Skeletal muscle cell (primary cell): ENCODE results near the gene RFPL1.
A peak's percentile ranks its signal among the peaks of the same experiment; 100 is the strongest.
"Not testable (repeated sequence)": the region's sequence is repeated elsewhere in the genome, so short reads cannot be mapped to it uniquely, and the experiment has no call there.

Experiments
- DNase-seq: peaks from one replicate; pipeline ENCODE4 v3.0.0-alpha.2; 2010; ENCODE audit warnings: low read depth
- H3K4me3 ChIP-seq: 2 replicates; pipeline ENCODE4 v1.5.1; 2011; ENCODE audit warnings: low read depth, mild to moderate bottlenecking, control low read depth, low read length, moderate library complexity

The RFPL1 gene

GRCh38 chr22:29438283-29438682, at the start of gene RFPL1:
RFPL1 (plus strand) TSS chr22:29438583.
- DNase-seq, H3K4me3 ChIP-seq: not testable (repeated sequence)

DNA sequence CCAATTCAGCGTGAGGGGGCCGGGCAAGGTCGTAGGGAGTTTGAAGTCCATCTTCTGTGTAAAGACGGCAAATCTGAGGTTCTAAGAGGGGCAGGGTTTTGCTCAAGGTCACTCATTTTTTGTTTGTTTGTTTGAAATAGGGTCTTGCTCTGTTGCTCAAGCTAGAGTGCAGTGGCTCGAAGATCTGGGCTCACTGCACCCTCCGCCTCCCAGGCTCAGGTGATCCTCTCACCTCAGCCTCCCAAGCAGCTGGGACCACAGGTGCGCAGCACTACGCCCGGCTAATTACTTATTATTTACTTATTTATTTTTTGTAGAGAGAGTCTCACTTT, 49.7 kb upstream of the RFPL1 start:
- H3K4me3 ChIP-seq = peak overlapping the region; percentile 75
- no peak for DNase-seq

- H3K4me3 ChIP-seq = no peak overlapping the region
- DNase-seq = no peak
These were observed 48.1 kb upstream of the RFPL1 start for GRCh38 chr22:29390270-29390669.

GRCh38 chr22:29391546-29391945, 46.8 kb upstream of the RFPL1 start:
- DNase-seq = no peak
- no peak overlapping the region for H3K4me3 ChIP-seq

DNA sequence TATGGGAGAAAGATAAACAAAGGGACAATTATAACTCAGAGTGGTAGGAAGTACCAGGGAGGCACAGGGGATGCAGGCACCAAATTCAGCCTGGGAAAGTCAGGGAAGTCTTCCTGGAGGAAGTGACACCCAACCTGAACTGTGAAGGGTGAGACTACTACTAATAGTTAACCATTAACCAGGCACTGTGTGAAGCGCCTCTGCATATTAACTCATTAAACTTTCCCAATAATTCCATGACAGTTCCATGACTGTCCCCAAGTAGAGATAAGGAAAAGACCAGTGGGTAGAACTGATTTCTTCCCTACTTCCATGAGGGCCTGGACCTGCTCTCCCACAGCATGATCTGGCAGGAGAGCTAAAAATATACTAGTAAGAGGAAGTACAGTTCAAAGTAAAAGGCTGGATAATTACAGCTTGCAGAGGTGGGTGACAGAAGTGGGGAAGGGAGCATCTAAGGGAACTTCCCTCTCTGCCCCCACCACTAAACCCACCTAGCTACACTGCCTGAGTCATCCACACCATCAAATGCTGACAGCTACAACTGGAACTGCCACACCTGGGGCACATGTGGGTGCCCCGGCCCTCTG, 45.3 kb upstream of the RFPL1 start:
- DNase-seq = no peak
- no peak overlapping the region for H3K4me3 ChIP-seq

GRCh38 chr22:29394931-29395581, 43.3 kb upstream of the RFPL1 start:
- no peak overlapping the region for H3K4me3 ChIP-seq
- DNase-seq = peak; percentile 15

GRCh38 chr22:29396126-29396525, 42.3 kb upstream of the RFPL1 start:
- no peak overlapping the region for H3K4me3 ChIP-seq
- DNase-seq = no peak

GRCh38 chr22:29397791-29398190, 40.6 kb upstream of the RFPL1 start:
- DNase-seq = no peak

GRCh38 chr22:29400576-29400975, 37.8 kb upstream of the RFPL1 start:
- H3K4me3 ChIP-seq = no peak overlapping the region
- DNase-seq = no peak

More at GRCh38 chr22:29397791-29398190, 40.6 kb upstream of the RFPL1 start:
- H3K4me3 ChIP-seq = no peak overlapping the region

DNA sequence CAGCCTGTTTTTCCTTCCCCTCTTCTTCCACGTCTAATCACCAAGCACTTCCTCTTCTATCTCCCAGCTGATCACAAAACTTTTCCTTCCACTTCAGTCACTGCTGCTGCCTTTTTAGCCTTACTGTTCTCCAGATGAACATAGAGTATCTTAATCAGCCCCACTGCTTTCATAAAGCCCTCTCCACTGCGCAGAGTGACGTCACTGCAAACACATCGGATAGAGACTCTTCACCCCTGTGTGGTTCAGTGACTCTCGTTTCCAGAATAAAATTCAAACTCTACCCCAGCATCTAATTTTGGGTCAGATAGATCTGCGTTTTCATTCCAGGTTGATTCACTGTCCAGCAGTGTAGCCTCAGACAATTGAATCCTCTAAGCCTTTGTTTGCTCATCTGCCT, 36.8 kb upstream of the RFPL1 start:
- DNase-seq, H3K4me3 ChIP-seq: not testable (repeated sequence)

DNA sequence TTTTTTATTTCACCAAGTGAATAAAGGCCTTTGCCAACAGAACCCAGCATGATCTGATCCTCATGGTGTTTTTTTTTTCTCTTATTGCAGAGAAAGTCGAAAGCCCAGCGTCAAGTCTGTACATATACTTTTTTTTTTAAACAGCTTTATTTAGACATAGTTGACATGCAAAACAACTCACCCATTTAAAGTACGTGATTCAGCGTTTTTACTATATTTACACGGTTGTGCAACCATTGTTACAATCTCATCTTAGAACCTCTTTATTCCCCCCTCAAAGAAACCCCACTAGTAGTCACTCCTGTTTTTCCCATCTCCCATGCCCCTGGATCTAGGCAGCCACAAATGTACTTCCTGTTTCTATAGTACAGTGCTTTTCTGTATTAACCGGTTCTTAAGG, 29.4 kb upstream of the RFPL1 start:
- DNase-seq = no peak
- no peak overlapping the region for H3K4me3 ChIP-seq

DNA sequence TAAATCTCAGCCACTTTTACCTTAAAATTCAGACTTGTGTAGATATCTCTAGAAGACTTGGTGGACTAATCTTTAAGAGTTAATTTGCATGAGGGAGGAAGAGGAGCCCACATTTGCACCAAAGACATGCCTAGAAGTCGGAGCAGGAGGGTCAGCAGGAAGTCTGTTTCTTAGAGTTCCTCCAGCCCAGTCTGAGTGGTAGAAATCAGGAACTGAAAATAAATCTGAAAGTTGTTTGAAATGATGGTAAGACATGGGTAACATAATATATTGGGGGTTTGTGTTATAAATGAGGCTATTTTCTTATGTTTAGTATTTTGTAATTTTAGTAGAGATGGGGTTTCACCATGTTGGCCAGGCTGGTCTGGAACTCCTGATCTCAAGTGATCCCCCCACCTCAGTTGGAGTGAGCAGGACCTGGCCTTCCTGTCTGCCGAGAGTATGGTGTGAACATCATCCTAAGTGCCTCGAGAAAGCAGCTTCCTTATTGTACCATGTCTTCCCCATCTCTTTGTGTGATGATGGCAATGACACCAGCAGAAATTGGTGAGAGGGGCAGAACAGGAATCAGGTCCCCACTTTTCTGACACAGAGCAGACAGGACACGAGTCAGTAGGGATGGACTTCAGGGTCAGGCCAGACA, 26.7 kb upstream of the RFPL1 start:
- not testable (repeated sequence) for H3K4me3 ChIP-seq, DNase-seq

DNA sequence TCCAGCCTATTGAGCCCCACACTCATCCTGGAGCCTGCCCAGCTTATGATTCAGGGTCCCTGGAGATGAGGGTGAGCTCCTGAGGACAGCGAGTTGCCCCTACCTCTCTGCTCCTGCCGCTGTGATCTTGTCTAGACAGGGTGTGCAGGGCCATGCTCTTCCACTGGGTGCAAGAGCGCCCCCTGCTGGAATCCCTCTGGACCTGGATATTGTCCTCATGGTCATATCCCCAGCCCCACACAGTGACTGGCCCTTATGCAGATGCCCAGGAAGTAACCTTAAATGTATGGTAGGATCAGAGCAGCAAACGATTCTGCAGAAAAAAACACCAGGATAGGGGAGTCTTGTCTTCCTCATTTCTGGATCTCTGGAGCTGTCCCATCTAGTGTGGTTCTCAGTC, 25.6 kb upstream of the RFPL1 start:
- not testable (repeated sequence) for H3K4me3 ChIP-seq, DNase-seq

- not testable (repeated sequence) for DNase-seq, H3K4me3 ChIP-seq
These were observed 23.3 kb upstream of the RFPL1 start for GRCh38 chr22:29414951-29415591.

- H3K4me3 ChIP-seq, DNase-seq: not testable (repeated sequence)
These were observed 19.7 kb upstream of the RFPL1 start for GRCh38 chr22:29418704-29419103.

GRCh38 chr22:29426476-29426875, 11.9 kb upstream of the RFPL1 start:
- no peak overlapping the region for H3K4me3 ChIP-seq
- DNase-seq = no peak

- no peak overlapping the region for H3K4me3 ChIP-seq
- no peak for DNase-seq
These were observed 11.1 kb upstream of the RFPL1 start for GRCh38 chr22:29427176-29427760.

GRCh38 chr22:29431986-29432385, 6.4 kb upstream of the RFPL1 start:
- DNase-seq = no peak
- no peak overlapping the region for H3K4me3 ChIP-seq

DNA sequence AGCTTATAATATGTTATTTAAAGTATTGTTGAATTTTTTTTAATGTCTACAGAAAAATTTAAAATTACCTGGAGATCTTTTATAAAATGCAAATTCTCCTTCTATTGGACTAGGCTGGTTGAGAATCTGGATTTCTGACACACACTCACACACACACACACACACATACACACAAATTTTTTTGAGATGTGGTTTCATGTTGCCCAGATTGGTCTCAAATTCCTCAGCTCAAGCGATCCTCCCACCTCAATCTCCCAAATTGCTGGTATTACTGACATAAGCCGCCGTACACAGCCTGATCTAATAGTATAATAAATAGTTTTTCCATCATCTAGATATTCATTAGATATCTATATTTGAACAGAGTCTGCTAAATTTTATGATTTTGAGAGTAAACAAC, 4.5 kb upstream of the RFPL1 start:
- H3K4me3 ChIP-seq = no peak overlapping the region
- DNase-seq = no peak

GRCh38 chr22:29434288-29434687, 4.1 kb upstream of the RFPL1 start:
- H3K4me3 ChIP-seq = no peak overlapping the region

More at GRCh38 chr22:29434288-29434687, 4.1 kb upstream of the RFPL1 start:
- no peak for DNase-seq
